ENCODE measurements around the gene IHH. TPM values are rescaled to one million over a fixed set of nuclear protein-coding genes. Genes with fewer than 3 reads are reported as not detected.

The IHH gene
- total and polyA plus RNA-seq, 9 donors: 0.04 to 3.2 (median 0.14) TPM; not detected in 3

DNA sequence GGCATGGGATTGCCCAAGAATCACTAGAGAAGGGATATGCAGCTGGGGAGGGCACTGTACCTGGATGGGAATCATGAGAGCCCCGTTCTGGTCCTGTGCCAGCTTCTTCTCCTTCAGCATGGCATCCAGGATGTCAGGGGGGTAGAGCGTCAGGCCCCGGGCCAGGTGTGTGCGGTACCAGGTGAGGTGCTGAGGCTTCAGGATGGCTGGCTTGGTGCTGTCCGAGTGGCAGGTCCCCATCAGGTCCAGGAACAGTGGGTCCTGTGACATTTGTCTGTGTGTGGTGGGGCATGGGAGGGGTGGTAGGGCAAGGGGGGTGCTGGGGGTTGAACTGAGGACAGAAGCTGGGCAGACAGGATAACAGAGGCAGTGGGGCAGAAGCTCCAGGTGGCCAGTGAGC is 32.6 kb downstream of the IHH start:
- Histone ChIP-seq H3K36me3 (ENCODE audit: control insufficient read depth, insufficient read depth, low read length) (no peaks in the 10 kb centered on the region), H3K27me3 (ENCODE audit: control insufficient read depth, insufficient read depth, low read length) (peaks cover 29% of the 10 kb centered on the region), H3K4me1 (ENCODE audit: control insufficient read depth, insufficient read depth, low read length) (no peaks in the 10 kb centered on the region), H3K9me3 (replicated peaks; ENCODE audit: control insufficient read depth, low read depth, low read length) (no peaks in the 10 kb centered on the region), H3K4me3 (ENCODE audit: low read length) (no peak overlapping the region), H3K27ac (ENCODE audit: low read length) (no peak overlapping the region)
- no peak for DNase-seq
- 61% methylated on average over 5 of the region's 5 CpGs for WGBS (ENCODE audit: insufficient coverage)

DNA sequence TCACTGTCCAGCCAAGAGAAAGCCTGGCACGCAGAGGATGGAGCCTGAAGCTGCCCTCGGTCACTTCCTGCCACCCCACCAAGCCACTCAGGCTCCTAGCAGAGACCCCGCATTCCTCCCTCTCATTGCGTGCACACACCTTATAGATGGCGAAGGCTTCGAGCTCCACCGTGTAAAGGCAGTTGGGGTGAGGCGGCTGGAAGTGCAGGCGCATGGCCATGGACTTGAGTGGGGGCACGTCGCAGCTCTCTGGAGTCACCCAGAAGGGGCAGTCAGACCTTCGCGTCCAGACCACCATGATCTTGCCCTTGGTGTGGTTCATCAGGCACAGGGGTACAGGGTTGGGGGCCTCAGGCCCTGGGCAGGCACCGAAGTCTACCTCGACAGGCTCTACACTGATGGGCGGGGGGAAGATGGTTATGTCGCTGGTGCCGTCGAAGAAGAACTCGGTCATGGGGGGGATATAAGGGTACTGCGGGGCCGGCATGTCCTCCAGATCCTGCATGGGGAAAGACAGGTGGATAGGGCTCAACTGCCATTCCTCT is 33.1 kb downstream of the IHH start:
- Histone ChIP-seq H3K36me3 (ENCODE audit: control insufficient read depth, insufficient read depth, low read length) (no peaks in the 10 kb centered on the region), H3K4me3 (ENCODE audit: low read length) (no peak overlapping the region), H3K27me3 (ENCODE audit: control insufficient read depth, insufficient read depth, low read length) (peaks cover 27% of the 10 kb centered on the region), H3K27ac (ENCODE audit: low read length) (no peak overlapping the region), H3K9me3 (replicated peaks; ENCODE audit: control insufficient read depth, low read depth, low read length) (no peaks in the 10 kb centered on the region), H3K4me1 (ENCODE audit: control insufficient read depth, insufficient read depth, low read length) (no peaks in the 10 kb centered on the region)
- no peak for DNase-seq
- WGBS (ENCODE audit: insufficient coverage): 89% methylated on average over 20 of the region's 22 CpGs

DNA sequence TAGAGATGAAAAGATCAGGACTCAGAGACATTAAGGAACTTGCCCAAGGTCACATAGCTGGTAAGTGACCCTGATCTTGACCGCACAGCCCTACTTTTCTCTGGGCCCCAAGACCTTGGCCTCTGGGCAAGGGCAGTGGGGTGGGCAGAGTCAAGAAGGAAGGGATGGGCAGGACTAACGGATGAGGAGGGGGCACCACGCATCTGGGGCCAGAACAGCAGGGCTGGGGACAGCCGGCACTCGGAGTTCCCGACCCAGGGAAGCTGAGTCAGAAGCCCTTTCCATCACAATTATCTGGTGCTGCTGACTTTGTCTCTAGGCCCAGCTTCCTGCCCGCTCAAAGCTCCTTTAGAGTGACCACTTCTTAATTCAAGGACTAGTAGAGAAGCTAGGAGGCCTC is 33.8 kb downstream of the IHH start:
- WGBS (ENCODE audit: insufficient coverage): 58% methylated on average over 6 of the region's 7 CpGs
- Histone ChIP-seq H3K9me3 (replicated peaks; ENCODE audit: control insufficient read depth, low read depth, low read length) (no peaks in the 10 kb centered on the region), H3K4me3 (ENCODE audit: low read length) (no peak overlapping the region), H3K27ac (ENCODE audit: low read length) (no peak overlapping the region), H3K4me1 (ENCODE audit: control insufficient read depth, insufficient read depth, low read length) (no peaks in the 10 kb centered on the region), H3K36me3 (ENCODE audit: control insufficient read depth, insufficient read depth, low read length) (no peaks in the 10 kb centered on the region), H3K27me3 (ENCODE audit: control insufficient read depth, insufficient read depth, low read length) (peaks cover 22% of the 10 kb centered on the region)
- DNase-seq: no peak

DNA sequence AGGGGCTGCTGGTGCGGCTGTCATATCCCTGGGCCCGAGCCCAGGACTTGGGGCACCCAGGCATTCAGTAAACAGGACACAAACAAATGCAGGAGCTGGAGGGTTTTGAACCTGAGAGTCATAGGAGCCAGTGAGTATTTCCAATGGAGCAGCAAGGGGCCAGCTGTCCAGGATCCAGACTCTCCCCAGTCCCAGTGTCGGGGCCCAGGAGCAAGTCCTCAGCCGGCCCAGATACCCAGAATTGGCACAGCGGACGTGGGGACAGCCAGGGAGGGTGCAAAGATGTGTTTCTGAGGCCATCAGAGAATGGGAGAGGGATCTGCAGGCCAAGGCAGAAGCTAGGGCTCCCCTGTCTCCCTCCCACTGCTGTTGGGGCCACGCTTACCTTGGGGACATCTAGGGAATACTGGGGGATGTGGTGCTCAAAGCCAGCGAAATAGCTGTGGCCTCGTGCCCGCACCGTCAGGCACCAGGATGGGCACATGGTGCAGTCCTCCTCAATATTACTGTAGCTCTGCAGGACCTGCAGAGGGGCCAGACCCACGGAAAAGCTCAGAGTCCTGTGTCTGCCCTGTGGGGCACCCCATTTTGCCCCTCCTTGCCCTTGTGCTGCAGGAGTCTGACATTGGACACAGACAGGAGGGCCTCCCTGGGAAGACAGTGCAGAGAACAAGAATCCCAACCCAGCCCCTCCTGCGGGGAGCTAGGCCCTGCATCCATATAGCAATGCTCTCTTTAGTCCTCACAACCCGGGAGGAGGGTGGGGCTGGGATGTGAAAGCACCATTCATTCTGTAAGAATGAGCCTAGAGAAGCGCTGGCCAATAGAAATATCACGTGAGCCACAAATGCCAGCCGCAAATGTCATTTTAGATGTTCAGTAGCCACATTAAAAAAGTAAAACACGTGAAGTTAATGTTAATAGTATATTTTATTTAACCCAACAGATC is 34.8 kb downstream of the IHH start:
- Histone ChIP-seq H3K4me3 (ENCODE audit: low read length) (no peak overlapping the region), H3K27ac (ENCODE audit: low read length) (no peak overlapping the region), H3K4me1 (ENCODE audit: control insufficient read depth, insufficient read depth, low read length) (no peaks in the 10 kb centered on the region), H3K27me3 (ENCODE audit: control insufficient read depth, insufficient read depth, low read length) (peaks cover 24% of the 10 kb centered on the region), H3K9me3 (replicated peaks; ENCODE audit: control insufficient read depth, low read depth, low read length) (no peaks in the 10 kb centered on the region), H3K36me3 (ENCODE audit: control insufficient read depth, insufficient read depth, low read length) (no peaks in the 10 kb centered on the region)
- 79% methylated on average over 12 of the region's 18 CpGs for WGBS (ENCODE audit: insufficient coverage)
- no peak for DNase-seq

DNA sequence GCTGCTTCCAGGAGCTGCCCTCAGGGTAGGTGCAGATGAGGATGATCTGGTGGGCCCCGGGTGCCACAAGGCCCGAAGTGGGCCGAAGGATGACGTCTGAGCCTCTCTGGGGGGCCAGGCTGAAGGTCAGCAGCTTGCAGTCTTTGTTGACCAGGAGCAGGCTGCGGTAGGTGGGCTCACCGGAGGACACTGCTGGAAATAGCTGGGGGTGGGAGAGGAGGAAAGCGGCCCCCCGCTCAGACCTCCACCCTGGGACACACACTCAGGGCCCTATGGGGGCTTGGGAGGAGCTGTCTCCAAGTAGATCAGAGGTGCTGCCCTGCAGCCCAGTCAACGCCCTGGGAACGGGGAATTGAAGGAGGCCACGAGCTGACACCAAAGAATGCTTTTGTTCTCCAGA is 36.7 kb downstream of the IHH start:
- Histone ChIP-seq H3K4me1 (ENCODE audit: control insufficient read depth, insufficient read depth, low read length) (no peaks in the 10 kb centered on the region), H3K36me3 (ENCODE audit: control insufficient read depth, insufficient read depth, low read length) (no peaks in the 10 kb centered on the region), H3K27me3 (ENCODE audit: control insufficient read depth, insufficient read depth, low read length) (peaks cover 23% of the 10 kb centered on the region), H3K4me3 (ENCODE audit: low read length) (no peak overlapping the region), H3K9me3 (replicated peaks; ENCODE audit: control insufficient read depth, low read depth, low read length) (no peaks in the 10 kb centered on the region), H3K27ac (ENCODE audit: low read length) (no peak overlapping the region)
- WGBS (ENCODE audit: insufficient coverage): 77% methylated on average over 6 of the region's 11 CpGs
- DNase-seq: no peak

DNA sequence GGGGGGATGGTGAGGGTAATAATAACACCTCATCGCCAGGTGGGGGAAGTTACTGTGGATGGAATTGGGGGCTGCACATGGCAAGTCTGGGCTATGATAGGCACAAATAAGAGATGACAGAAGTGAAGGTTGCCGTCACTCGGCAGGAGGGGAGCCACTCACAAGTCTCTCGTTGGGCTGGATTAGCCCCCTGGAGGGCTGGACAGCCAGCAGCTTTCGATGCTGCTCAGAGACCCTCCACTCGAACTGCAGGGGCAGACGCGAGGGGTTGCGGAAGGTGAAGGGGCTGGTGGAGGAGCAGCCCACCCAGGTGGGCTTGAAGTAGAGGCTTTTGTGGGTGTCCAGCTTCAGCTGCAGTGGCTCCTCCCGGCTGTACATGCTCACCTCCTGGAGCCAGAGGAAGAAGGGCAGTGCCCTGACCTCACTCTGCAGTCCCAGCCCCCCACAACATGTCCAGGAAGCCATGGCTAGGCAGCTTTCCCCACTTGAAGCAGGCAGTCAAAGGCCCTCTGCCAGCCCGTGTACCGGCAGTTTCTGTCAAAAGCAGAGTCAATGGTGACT is 37.6 kb downstream of the IHH start:
- peaks cover 3% of the 10 kb centered on the region for H3K4me1 ChIP-seq (ENCODE audit: control insufficient read depth, insufficient read depth, low read length)
- H3K27ac ChIP-seq (ENCODE audit: low read length): no peak overlapping the region
- no peak overlapping the region for H3K4me3 ChIP-seq (ENCODE audit: low read length)
- 77% methylated on average over 10 of the region's 12 CpGs for WGBS (ENCODE audit: insufficient coverage)
- no peaks in the 10 kb centered on the region for H3K36me3 ChIP-seq (ENCODE audit: control insufficient read depth, insufficient read depth, low read length)
- peaks cover 23% of the 10 kb centered on the region for H3K27me3 ChIP-seq (ENCODE audit: control insufficient read depth, insufficient read depth, low read length)
- no peaks in the 10 kb centered on the region for H3K9me3 ChIP-seq (replicated peaks; ENCODE audit: control insufficient read depth, low read depth, low read length)
- DNase-seq: no peak

DNA sequence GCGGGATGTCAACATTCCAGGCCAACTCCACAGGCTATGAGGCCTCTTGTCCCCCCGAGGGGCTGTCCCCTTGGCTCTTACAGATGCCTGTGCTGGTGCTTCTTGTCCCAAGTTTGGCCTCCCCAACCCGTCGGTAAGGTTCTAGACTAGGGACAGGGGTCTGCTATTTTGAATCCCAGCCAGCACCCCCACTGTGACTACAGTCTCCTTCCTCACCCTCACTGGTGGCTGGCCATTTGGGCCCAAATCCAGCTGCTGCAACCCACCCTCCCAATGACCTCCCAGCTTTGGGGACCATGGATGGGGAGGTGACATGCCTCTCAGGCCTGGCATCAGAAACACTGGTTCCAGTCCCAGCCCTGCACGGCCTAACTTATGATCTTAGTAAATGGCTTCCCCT is 38.1 kb downstream of the IHH start:
- no peak for DNase-seq
- 82% methylated on average over 4 of the region's 5 CpGs for WGBS (ENCODE audit: insufficient coverage)
- no peak overlapping the region for H3K4me3 ChIP-seq (ENCODE audit: low read length)
- H3K36me3 ChIP-seq (ENCODE audit: control insufficient read depth, insufficient read depth, low read length): no peaks in the 10 kb centered on the region
- H3K27me3 ChIP-seq (ENCODE audit: control insufficient read depth, insufficient read depth, low read length): peaks cover 23% of the 10 kb centered on the region
- no peak overlapping the region for H3K27ac ChIP-seq (ENCODE audit: low read length)
- H3K4me1 ChIP-seq (ENCODE audit: control insufficient read depth, insufficient read depth, low read length): peaks cover 8% of the 10 kb centered on the region
- H3K9me3 ChIP-seq (replicated peaks; ENCODE audit: control insufficient read depth, low read depth, low read length): no peaks in the 10 kb centered on the region

DNA sequence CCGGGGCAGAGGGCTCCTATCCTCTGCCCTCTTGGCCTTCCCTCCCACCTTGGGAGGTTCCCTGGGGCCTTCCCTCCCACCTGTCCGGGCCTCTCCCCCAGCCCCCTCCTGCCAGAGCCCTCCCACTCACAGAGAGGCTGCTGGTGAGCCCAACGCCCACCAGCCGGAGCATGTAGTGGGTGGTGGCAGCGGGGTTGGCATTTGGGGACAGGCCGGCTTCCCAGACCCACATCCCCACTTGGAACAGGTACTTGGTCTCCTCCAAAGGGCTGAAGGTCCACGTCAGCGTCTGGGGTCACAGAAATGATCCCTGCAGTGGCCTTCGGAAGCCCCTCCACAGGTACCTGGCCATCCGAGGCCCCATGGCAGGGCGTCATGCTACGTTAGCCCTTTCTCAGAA is 38.7 kb downstream of the IHH start:
- Histone ChIP-seq H3K9me3 (replicated peaks; ENCODE audit: control insufficient read depth, low read depth, low read length) (no peaks in the 10 kb centered on the region), H3K4me3 (ENCODE audit: low read length) (no peak overlapping the region), H3K27me3 (ENCODE audit: control insufficient read depth, insufficient read depth, low read length) (peaks cover 21% of the 10 kb centered on the region), H3K36me3 (ENCODE audit: control insufficient read depth, insufficient read depth, low read length) (no peaks in the 10 kb centered on the region), H3K27ac (ENCODE audit: low read length) (no peak overlapping the region), H3K4me1 (ENCODE audit: control insufficient read depth, insufficient read depth, low read length) (peaks cover 10% of the 10 kb centered on the region)
- WGBS (ENCODE audit: insufficient coverage): 85% methylated on average over 5 of the region's 12 CpGs
- no peak for DNase-seq

DNA sequence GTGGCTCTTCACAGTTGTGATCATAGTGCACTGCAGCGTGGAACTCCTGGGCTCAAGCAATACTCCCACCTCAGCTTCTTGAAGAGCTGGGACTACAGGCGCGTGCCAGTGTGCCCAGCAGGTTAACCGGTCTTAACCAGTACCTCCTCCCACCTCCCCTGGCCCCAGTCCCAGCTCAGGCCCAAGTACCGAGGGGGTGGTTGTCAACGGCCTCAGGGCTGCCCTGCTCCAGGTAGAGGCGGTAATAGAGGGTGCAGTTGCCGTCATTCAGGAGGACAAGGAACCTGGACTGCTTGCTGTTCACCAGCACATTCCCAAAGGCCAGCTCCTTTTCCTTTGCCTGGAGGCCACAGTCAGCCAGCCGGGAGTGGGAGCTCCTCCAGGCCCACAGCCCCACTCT is 39.1 kb downstream of the IHH start:
- no peak overlapping the region for H3K27ac ChIP-seq (ENCODE audit: low read length)
- no peak for DNase-seq
- H3K27me3 ChIP-seq (ENCODE audit: control insufficient read depth, insufficient read depth, low read length): peaks cover 18% of the 10 kb centered on the region
- H3K36me3 ChIP-seq (ENCODE audit: control insufficient read depth, insufficient read depth, low read length): no peaks in the 10 kb centered on the region
- 68% methylated on average over 7 of the region's 9 CpGs for WGBS (ENCODE audit: insufficient coverage)
- peaks cover 10% of the 10 kb centered on the region for H3K4me1 ChIP-seq (ENCODE audit: control insufficient read depth, insufficient read depth, low read length)
- no peak overlapping the region for H3K4me3 ChIP-seq (ENCODE audit: low read length)
- no peaks in the 10 kb centered on the region for H3K9me3 ChIP-seq (replicated peaks; ENCODE audit: control insufficient read depth, low read depth, low read length)

DNA sequence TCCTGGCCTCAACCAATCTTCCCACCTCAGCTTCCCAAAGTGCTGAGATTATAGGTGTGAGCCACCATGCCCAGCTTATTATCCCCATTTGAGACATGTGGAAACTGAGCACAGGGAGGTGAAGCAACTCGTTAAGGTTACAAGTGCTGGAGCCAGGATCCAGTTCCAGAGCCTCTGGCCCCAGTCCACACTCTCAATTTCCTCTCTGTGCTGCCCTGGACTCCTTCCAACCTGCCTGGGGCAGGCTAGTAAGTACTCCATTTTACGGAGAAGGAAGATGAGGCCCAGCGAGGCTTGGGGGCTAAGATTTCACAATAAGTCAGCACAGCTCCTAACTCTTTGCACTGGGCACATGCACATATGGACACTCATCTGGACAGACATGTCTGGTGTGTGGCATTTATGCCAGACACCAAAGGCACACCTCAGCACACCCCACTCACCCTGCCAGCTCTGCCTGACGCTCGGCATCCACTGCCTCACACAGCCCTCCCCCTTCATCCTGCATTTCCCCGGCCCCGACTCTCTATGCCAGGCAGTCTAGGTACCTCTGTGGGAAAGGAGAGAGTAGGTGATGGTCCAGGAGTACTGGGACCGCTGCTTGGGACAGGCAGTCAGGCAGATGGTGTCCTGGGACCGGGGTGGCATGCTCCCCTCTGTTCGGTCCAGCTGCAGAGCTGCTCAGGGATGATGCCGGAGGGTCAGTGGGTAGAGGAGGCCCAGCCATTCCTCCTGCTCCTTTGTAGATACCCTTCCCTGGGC is 39.9 kb downstream of the IHH start:
- no peak for DNase-seq
- WGBS (ENCODE audit: insufficient coverage): 66% methylated on average over 3 of the region's 11 CpGs

More for the DNA sequence above, 39.9 kb downstream of the IHH start:
- Histone ChIP-seq H3K36me3 (ENCODE audit: control insufficient read depth, insufficient read depth, low read length) (no peaks in the 10 kb centered on the region), H3K9me3 (replicated peaks; ENCODE audit: control insufficient read depth, low read depth, low read length) (no peaks in the 10 kb centered on the region), H3K4me1 (ENCODE audit: control insufficient read depth, insufficient read depth, low read length) (peaks cover 10% of the 10 kb centered on the region), H3K4me3 (ENCODE audit: low read length) (no peak overlapping the region), H3K27me3 (ENCODE audit: control insufficient read depth, insufficient read depth, low read length) (peaks cover 15% of the 10 kb centered on the region), H3K27ac (ENCODE audit: low read length) (no peak overlapping the region)
